Activated CD4-positive, alpha-beta T cell treated with anti-CD3 and anti-CD28 coated beads for 48 hours (primary cell): ENCODE measurements around the gene CAPRIN1.
A peak's percentile ranks its signal among the peaks of the same experiment; 100 is the strongest.
"Not testable (repeated sequence)": the region's sequence is repeated elsewhere in the genome, so short reads cannot be mapped to it uniquely, and the experiment has no call there.

Experiments
- DNase-seq: peaks from one replicate; pipeline ENCODE4 v3.0.0-alpha.2; 2020

CAPRIN1 gene

DNA sequence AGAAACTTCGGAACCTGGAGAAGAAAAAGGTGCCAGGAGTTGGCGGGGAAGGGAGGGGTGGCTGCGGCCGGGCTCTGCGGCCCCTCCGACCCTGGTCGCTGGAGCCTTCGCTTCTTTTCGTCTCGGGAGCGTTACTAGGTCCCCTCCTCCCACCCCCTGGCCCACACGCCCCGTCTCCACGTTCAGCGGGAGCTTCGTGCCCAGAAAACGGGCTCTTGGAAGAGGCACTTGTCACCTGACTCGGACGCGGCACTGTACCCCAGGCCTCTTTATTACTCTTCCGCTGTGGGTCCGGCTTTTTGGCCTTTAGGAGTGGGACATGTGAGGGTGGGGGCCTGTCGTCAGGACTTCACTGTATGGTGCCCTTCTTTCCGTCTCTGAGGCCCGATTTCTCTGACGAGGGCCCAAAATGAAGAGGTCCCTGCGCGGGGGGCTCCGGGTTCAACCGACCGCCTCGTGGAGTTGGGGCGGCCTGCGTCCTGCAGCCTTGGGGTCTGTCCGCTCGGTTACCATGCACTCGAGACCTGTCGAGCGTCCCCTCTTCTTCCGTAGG is 1.2 kb downstream of the CAPRIN1 start:
- DNase-seq = peak; percentile 49

GRCh38 chr11:34053161-34053686 is 1.7 kb downstream of the CAPRIN1 start:
- peak; percentile 87 for DNase-seq

DNA sequence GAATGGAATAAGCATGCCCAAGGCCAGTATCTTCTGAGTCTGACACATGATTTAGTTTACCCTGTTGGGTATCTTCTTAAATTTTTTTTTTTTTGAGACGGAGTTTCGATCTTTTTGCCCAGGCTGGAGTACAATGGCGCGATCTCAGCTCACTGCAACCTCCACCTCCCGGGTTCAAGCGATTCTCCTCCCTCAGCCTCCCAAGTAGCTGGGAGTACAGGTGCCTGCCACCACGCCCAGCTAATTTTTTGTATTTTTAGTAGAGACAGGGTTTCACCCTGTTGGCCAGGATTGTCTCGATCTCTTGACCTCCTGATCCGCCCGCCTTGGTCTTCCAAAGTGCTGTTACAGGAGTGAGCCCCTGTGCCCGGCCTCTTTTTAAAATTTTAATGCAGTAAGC is 2.8 kb downstream of the CAPRIN1 start:
- DNase-seq = not testable (repeated sequence)

- no peak for DNase-seq
Observed at GRCh38 chr11:34055218-34056000, 3.9 kb downstream of the CAPRIN1 start.

- DNase-seq = no peak
Observed at GRCh38 chr11:34056672-34057071, 5.1 kb downstream of the CAPRIN1 start.

- no peak for DNase-seq
Observed at GRCh38 chr11:34063061-34063795, 11.7 kb downstream of the CAPRIN1 start.

GRCh38 chr11:34064291-34064690 is 12.8 kb downstream of the CAPRIN1 start:
- DNase-seq = no peak

DNA sequence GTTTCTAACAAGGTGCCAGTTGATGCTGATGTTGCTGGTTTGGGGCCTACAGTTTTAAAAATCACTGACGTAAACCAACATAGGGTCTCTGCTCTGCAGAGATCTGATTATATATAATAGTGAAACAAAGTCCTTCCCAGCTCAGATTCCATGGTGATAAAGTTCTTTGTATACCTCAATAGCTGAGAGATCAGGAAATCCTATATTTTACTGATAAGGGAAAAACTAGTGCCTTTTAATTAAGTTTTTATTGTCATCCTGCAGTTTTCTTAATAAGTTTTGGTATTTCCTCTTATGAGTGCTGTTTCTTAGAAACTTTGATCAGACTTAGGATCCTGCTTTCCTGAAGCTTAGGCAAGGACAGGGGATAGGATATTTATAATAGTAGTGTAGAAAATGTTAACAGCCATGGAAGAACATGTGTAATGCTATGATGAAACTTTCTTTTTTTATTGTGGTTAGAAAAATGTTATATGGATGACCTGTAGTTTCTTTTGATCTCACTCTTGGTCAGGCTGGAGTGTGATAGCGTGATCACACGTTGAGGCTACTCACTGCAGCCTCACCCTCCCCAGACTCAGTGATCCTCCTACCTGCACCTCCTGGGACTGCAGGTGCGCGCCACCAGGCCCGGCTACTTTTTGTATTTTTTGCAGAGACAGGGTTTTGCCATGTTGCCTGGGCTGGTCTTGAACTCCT is 14.1 kb downstream of the CAPRIN1 start:
- DNase-seq = peak; percentile 51

- not testable (repeated sequence) for DNase-seq
Observed at GRCh38 chr11:34066766-34067165, 15.2 kb downstream of the CAPRIN1 start.

- no peak for DNase-seq
Observed at GRCh38 chr11:34067383-34068065, 16.0 kb downstream of the CAPRIN1 start.

DNA sequence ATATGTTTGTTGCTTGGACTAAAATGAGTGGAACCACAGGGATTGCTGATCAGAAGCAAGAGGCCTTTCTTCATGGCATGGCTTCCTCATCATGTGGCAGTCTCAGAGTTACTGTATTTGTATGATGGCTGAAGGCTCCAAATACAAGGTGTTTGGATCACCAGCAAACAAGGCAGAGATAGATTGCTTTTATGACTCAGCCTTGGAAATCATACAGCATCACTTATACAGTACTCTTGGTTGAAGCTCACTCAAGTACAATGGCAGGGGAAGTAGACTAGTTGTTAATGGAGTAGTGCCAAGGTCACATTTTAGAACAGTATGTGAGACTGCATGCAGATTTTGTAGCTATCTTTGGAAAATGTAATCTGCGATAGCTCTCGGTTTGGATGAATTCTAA is 16.6 kb downstream of the CAPRIN1 start:
- no peak for DNase-seq

GRCh38 chr11:34071306-34071705 is 19.8 kb downstream of the CAPRIN1 start:
- not testable (repeated sequence) for DNase-seq

GRCh38 chr11:34072041-34072440 is 20.5 kb downstream of the CAPRIN1 start:
- no peak for DNase-seq

GRCh38 chr11:34072832-34073231 is 21.3 kb downstream of the CAPRIN1 start:
- DNase-seq = no peak

DNA sequence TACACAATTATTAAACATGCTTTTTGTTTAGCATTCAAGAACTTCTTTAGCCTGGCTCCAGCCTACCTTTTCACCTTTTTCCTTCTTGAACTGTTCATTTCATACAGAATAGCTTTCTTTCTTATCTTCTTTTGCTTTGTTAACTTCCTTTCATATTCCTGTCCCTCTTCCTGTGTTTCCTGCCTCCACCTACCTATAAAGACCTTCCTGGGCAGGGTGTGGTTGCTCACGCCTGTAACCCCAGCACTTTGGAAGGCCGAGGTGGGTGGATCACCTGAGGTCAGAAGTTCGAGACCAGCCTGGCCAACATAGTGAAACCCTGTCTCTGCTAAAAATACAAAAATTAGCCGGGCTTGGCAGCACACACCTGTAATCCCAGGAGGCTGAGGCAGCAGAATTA is 22.9 kb downstream of the CAPRIN1 start:
- DNase-seq = no peak

DNA sequence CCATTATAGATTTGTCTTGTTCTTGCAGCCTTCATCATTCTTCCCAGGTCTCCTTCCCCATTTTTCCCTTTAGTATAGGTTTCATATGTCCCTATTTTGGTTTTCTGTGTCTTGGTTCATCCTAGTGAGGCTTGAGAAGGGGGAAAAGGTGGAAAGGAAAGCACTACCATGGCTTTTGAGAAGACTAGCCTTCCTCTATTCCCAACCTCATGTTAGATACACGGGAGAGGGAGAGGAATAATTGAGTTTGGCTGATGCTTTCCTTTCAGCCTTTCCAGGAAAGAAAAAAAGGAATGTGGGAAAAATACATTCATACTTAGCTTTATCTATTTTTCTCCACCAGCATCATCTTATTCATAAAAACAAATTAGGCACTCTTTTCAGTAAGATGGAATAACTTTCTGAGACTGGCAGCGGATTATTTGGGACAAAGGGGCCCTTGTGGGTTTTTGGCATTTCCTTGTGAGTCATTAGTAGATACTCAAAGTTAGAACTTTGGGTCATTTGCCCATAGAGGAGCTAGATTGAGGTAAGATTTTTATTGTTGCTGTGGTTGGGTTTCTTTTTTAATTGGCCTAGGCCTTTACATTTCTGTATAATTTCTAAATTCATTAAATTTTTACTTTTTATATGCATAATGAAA is 23.8 kb downstream of the CAPRIN1 start:
- DNase-seq = no peak

GRCh38 chr11:34080609-34081008 is 29.1 kb downstream of the CAPRIN1 start:
- DNase-seq = no peak

GRCh38 chr11:34084637-34085036 is 33.1 kb downstream of the CAPRIN1 start:
- DNase-seq = no peak

DNA sequence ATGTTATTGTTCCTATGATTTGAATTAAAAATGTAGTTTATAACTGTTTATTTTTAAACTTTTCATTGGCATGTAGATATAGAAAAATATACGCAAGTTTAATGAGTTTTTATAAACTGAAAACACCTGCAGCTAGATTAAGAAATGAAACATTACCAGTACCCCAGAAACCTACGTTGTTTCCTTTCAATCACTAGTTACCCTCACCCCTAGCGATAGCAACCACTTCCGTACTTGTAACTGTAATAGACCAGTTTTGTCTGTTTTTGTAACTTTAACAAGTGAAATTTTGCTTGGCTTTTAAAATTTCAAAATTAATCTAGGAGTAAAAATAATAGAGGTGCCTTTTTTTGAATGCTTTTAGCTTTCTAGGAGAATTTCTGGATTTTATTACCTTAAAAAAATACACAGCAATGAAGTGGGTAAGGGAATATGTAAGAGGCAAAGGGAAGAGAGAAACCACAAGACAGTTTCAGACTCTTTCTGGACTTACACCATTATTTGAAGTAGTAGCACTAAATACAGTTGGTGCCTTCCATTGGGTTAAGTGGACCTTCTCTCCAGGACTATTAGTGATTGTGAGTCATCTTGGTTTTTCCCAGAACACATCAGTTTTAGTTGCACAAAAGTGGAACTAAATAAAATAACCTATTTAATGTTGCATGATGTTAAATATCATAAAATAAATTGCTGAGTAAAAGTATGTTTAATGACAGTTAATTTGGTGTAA is 35.2 kb downstream of the CAPRIN1 start:
- DNase-seq = no peak

- no peak for DNase-seq
Observed at GRCh38 chr11:34091825-34092224, 40.3 kb downstream of the CAPRIN1 start.

DNA sequence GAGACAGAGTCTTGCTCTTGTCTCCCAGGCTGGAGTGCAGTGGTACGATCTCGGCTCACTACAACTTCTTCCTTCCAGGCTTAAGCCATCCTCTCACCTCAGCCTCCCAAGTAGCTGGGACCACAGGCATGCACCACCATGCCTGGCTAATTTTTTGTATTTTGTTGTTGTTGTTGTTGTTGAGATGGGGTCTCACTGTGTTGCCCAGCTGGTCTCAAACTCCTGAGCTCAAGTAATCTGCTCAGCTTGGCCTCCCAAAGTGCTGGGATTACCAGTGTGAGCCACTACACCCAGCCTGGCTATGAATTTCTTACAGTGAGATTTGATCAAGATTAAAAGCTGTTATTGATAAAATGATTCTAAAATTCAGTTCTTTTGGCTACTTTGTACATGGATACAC is 43.4 kb downstream of the CAPRIN1 start:
- DNase-seq = not testable (repeated sequence)
